Thoracic aorta (tissue), 2 donors: ENCODE results near the gene IL18BP. TPM values are rescaled to one million over a fixed set of nuclear protein-coding genes. Genes with fewer than 3 reads are reported as not detected.

Experiments
- ATAC-seq: fragments of 150-250 bp; one replicate; pipeline ENCODE4 v1.8.0; 2017; ENCODE audit warnings: low read depth; ENCODE audit not compliant: insufficient number of reproducible peaks, low FRiP score
- DNase-seq: peaks from one replicate; pipeline ENCODE4 v3.0.0-alpha.2; 2020; ENCODE audit warnings: low spot score
- H3K27ac ChIP-seq, 2 donors: fragments of 200-600 bp; sonication (generic); 1 replicate in 1 of 2; 2 replicates in 1 of 2; pipeline ENCODE4 v1.5.1; 2016; ENCODE audit warnings: mild to moderate bottlenecking in 2 of 2, moderate library complexity in 2 of 2
- H3K27me3 ChIP-seq: fragments of 200-600 bp; sonication (generic); replicated peaks from 2 replicates; pipeline ENCODE4 v1.6.0; 2016; ENCODE audit warnings: mild to moderate bottlenecking; ENCODE audit not compliant: insufficient read depth
- H3K36me3 ChIP-seq: fragments of 200-600 bp; sonication (generic); one replicate; pipeline ENCODE4 v1.5.1; 2016
- H3K4me1 ChIP-seq, 2 donors: fragments of 200-600 bp; sonication (generic); 1 replicate in 1 of 2; 2 replicates in 1 of 2; pipeline versions ENCODE4 v1.5.1 to v1.6.0; 2016; ENCODE audit warnings: low read depth in 2 of 2, mild to moderate bottlenecking in 1 of 2; ENCODE audit not compliant: control insufficient read depth in 1 of 2
- H3K4me3 ChIP-seq: fragments of 200-600 bp; sonication (generic); 2 replicates; pipeline ENCODE4 v1.5.1; 2016; ENCODE audit warnings: mild to moderate bottlenecking
- H3K9me3 ChIP-seq: fragments of 200-600 bp; sonication (generic); 2 replicates; pipeline ENCODE4 v1.5.1; 2016
- total RNA-seq, 2 donors: library from RNA; depleted of rRNA; stranded (reverse); fragments of >200 nt; gene quantifications; one replicate each; pipeline versions ENCODE4 v1.1.0 to v1.2.3, GENCODE V29; 2016
- TF ChIP-seq, protein P1 (sequence below): fragments of 200-600 bp; sonication (generic); IDR thresholded peaks from one replicate; pipeline ENCODE4 v1.5.1; 2019; ENCODE audit warnings: antibody characterized with exemption

IL18BP gene
- total RNA-seq, 2 donors from 2014 or later: 20.2 to 32.2 TPM

- Histone ChIP-seq H3K4me1 (peaks cover 0 to 9% of the 10 kb centered on the region in 2 donors), H3K27me3 (no peaks in the 10 kb centered on the region), H3K9me3 (no peaks in the 10 kb centered on the region), H3K4me3 (no peak overlapping the region), H3K27ac (no peak overlapping the region), H3K36me3 (peaks cover 19% of the 10 kb centered on the region)
- DNase-seq (no peak), ATAC-seq (no peak)
- TF ChIP-seq, protein P1, sequence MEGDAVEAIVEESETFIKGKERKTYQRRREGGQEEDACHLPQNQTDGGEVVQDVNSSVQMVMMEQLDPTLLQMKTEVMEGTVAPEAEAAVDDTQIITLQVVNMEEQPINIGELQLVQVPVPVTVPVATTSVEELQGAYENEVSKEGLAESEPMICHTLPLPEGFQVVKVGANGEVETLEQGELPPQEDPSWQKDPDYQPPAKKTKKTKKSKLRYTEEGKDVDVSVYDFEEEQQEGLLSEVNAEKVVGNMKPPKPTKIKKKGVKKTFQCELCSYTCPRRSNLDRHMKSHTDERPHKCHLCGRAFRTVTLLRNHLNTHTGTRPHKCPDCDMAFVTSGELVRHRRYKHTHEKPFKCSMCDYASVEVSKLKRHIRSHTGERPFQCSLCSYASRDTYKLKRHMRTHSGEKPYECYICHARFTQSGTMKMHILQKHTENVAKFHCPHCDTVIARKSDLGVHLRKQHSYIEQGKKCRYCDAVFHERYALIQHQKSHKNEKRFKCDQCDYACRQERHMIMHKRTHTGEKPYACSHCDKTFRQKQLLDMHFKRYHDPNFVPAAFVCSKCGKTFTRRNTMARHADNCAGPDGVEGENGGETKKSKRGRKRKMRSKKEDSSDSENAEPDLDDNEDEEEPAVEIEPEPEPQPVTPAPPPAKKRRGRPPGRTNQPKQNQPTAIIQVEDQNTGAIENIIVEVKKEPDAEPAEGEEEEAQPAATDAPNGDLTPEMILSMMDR: no peak
Observed at GRCh38 chr11:71963468-71963867, 35.2 kb upstream of the IL18BP start.

DNA sequence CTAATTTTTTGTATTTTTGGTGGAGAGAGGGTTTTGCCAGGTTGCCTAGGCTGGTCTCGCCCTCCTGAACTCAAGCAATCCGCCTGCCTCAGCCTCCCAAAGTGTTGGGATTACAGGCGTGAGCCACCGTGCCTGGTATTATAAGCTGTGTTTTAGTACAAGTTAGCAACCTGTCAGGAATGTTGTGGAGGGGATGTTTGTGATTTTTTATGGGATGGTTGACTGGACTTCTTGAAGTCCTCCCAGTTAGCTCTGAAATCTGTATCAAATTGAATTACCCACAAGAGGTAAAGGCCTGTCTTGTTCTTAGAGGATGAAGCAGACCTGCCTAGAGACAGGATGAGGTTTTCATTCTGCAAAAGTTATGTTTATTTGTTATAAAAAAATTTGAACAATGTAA, 34.1 kb upstream of the IL18BP start:
- TF ChIP-seq, protein P1: no peak
- ATAC-seq (no peak), DNase-seq (no peak)
- Histone ChIP-seq H3K9me3 (no peaks in the 10 kb centered on the region), H3K27me3 (no peaks in the 10 kb centered on the region), H3K4me3 (no peak overlapping the region), H3K4me1 (peaks cover 0 to 9% of the 10 kb centered on the region in 2 donors), H3K27ac (no peak overlapping the region), H3K36me3 (peaks cover 23% of the 10 kb centered on the region)

DNA sequence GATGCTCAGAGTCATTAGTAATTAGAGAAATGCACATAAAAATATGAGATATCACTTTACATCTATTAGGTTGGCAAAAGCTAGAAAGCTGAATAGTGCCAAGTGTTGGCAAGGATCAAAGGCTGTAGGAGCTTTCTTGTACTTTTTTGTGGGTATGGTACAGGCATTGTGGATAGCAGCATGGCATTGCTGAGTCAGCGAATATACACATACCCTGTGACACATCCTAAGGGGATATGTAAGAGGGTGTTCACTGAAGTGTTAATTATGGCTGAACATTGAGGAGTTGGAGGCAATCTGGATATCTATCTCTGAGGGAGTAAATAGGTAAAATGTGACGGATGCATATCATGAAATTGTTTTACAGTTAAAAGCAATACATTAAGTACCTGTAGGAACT, 27.0 kb upstream of the IL18BP start:
- no peak for ATAC-seq
- Histone ChIP-seq H3K36me3 (peaks cover 8% of the 10 kb centered on the region), H3K27ac (no peak overlapping the region), H3K27me3 (no peaks in the 10 kb centered on the region), H3K9me3 (no peaks in the 10 kb centered on the region), H3K4me1 (no peaks in the 10 kb centered on the region), H3K4me3 (no peak overlapping the region)
- DNase-seq: no peak
- TF ChIP-seq, protein P1: no peak

- TF ChIP-seq, protein P1: no peak
- Histone ChIP-seq H3K4me1 (no peaks in the 10 kb centered on the region), H3K27me3 (no peaks in the 10 kb centered on the region), H3K27ac (no peak overlapping the region), H3K9me3 (no peaks in the 10 kb centered on the region), H3K36me3 (peaks cover 2% of the 10 kb centered on the region), H3K4me3 (no peak overlapping the region)
- DNase-seq: no peak
- no peak for ATAC-seq
Observed at GRCh38 chr11:71976551-71976950, 22.2 kb upstream of the IL18BP start.

GRCh38 chr11:71977090-71977489, 21.6 kb upstream of the IL18BP start:
- Histone ChIP-seq H3K27me3 (no peaks in the 10 kb centered on the region), H3K4me1 (no peaks in the 10 kb centered on the region), H3K9me3 (no peaks in the 10 kb centered on the region), H3K4me3 (no peak overlapping the region), H3K36me3 (peaks cover 6% of the 10 kb centered on the region), H3K27ac (no peak overlapping the region)
- no peak for ATAC-seq
- TF ChIP-seq, protein P1: no peak
- DNase-seq: no peak
